Neural cell (in vitro differentiated cells): ENCODE measurements around the gene SHISAL2B. TPM values are rescaled to one million over a fixed set of nuclear protein-coding genes. Genes with fewer than 3 reads are reported as not detected.
"Not testable (repeated sequence)": the region's sequence is repeated elsewhere in the genome, so short reads cannot be mapped to it uniquely, and the experiment has no call there.

Source experiments
- H2AFZ ChIP-seq: fragments of 200-600, 300-800 bp; sonication (generic), shearing (Covaris generic); 2 replicates; pipeline ENCODE4 v1.6.0; 2014; ENCODE audit warnings: low read depth, mild to moderate bottlenecking, antibody characterized with exemption, low read length, moderate library complexity
- H3F3A ChIP-seq: fragments of 200-600 bp; shearing (Covaris generic); 2 replicates; pipeline ENCODE4 v1.6.1; 2016; ENCODE audit warnings: mild to moderate bottlenecking, moderate library complexity, mixed read lengths, antibody characterized with exemption, low read length; ENCODE audit not compliant: insufficient read depth, poor library complexity, severe bottlenecking
- H3K27ac ChIP-seq: fragments of 200-600, 300-800 bp; sonication (generic), shearing (Covaris generic); 2 replicates; pipeline ENCODE4 v1.5.1; 2014; ENCODE audit warnings: mild to moderate bottlenecking, low read length, moderate library complexity
- H3K27me3 ChIP-seq: fragments of 300-800, 200-600 bp; sonication (generic), shearing (Covaris generic); 2 replicates; pipeline ENCODE4 v1.6.0; 2014; ENCODE audit warnings: mild to moderate bottlenecking, low read depth, low read length, moderate library complexity; ENCODE audit not compliant: insufficient read depth
- H3K36me3 ChIP-seq: fragments of 300-800, 200-600 bp; sonication (generic), shearing (Covaris generic); 2 replicates; pipeline ENCODE4 v1.5.1; 2014; ENCODE audit warnings: mild to moderate bottlenecking, antibody characterized with exemption, low read length, moderate library complexity; ENCODE audit not compliant: insufficient read depth
- H3K4me2 ChIP-seq: fragments of 300-800, 200-600 bp; sonication (generic), shearing (Covaris generic); 2 replicates; pipeline ENCODE4 v1.6.0; 2014; ENCODE audit warnings: mild to moderate bottlenecking, low read length
- H3K4me3 ChIP-seq: fragments of 300-800, 200-600 bp; sonication (generic), shearing (Covaris generic); 2 replicates; pipeline ENCODE4 v1.5.1; 2014; ENCODE audit warnings: mild to moderate bottlenecking, low read length, moderate library complexity
- H3K79me2 ChIP-seq: fragments of 200-600 bp; shearing (Covaris generic); replicated peaks from 2 replicates; pipeline ENCODE4 v1.6.0; 2014; ENCODE audit warnings: mild to moderate bottlenecking, low read length, moderate library complexity; ENCODE audit not compliant: insufficient read depth
- H3K9ac ChIP-seq: fragments of 300-800, 200-600 bp; sonication (generic), shearing (Covaris generic); 2 replicates; pipeline ENCODE4 v1.6.1; 2016; ENCODE audit warnings: mild to moderate bottlenecking, low read length, mixed read lengths
- H3K9me2 ChIP-seq: fragments of 200-600 bp; shearing (Covaris generic); 2 replicates; pipeline ENCODE4 v1.6.1; 2016; ENCODE audit warnings: mild to moderate bottlenecking, low read length, mixed read lengths; ENCODE audit not compliant: insufficient read depth
- H3K9me3 ChIP-seq: fragments of 200-600, 300-800 bp; sonication (generic), shearing (Covaris generic); 2 replicates; pipeline ENCODE4 v1.6.1; 2016; ENCODE audit warnings: mild to moderate bottlenecking, mixed run types, low read length, moderate library complexity, mixed read lengths
- H4K20me1 ChIP-seq: fragments of 200-600 bp; shearing (Covaris generic); 2 replicates; pipeline ENCODE4 v1.6.1; 2016; ENCODE audit warnings: mild to moderate bottlenecking, mixed run types; ENCODE audit not compliant: insufficient read depth
- CTCF ChIP-seq: fragments of 450-650 bp; IDR thresholded peaks from 2 replicates; pipeline ENCODE4 v1.5.1; 2014; ENCODE audit warnings: antibody characterized with exemption, mild to moderate bottlenecking, moderate library complexity; ENCODE audit not compliant: poor library complexity, severe bottlenecking
- EP300 ChIP-seq: fragments of 450-650 bp; conservative IDR thresholded peaks from 2 replicates; pipeline ENCODE4 v1.6.1; 2014; ENCODE audit warnings: antibody characterized with exemption, mild to moderate bottlenecking, moderate library complexity; ENCODE audit not compliant: poor library complexity, severe bottlenecking
- EZH2 ChIP-seq: fragments of 200-600, 300-800 bp; shearing (Covaris generic), sonication (generic); IDR thresholded peaks from 2 replicates; pipeline ENCODE4 v1.6.1; 2014; ENCODE audit warnings: antibody characterized with exemption, low read length, borderline replicate concordance, mild to moderate bottlenecking; ENCODE audit not compliant: insufficient read depth, poor library complexity, severe bottlenecking
- MXI1 ChIP-seq: fragments of 450-650 bp; conservative IDR thresholded peaks from 2 replicates; pipeline ENCODE4 v1.6.1; 2014; ENCODE audit warnings: antibody characterized with exemption, mild to moderate bottlenecking; ENCODE audit not compliant: poor library complexity, severe bottlenecking
- POLR2AphosphoS5 ChIP-seq: IDR thresholded peaks from 2 replicates; pipeline ENCODE4 v1.6.1; 2012
- RAD21 ChIP-seq: fragments of 450-650 bp; conservative IDR thresholded peaks from 2 replicates; pipeline ENCODE4 v1.6.1; 2014; ENCODE audit warnings: antibody characterized with exemption, mild to moderate bottlenecking, moderate library complexity
- REST ChIP-seq: IDR thresholded peaks from 2 replicates; pipeline ENCODE4 v1.6.1; 2012; ENCODE audit warnings: borderline replicate concordance
- SMC3 ChIP-seq: fragments of 450-650 bp; conservative IDR thresholded peaks from 2 replicates; pipeline ENCODE4 v1.6.1; 2014; ENCODE audit warnings: antibody characterized with exemption, mild to moderate bottlenecking, moderate library complexity; ENCODE audit not compliant: poor library complexity
- TAF1 ChIP-seq: IDR thresholded peaks from 2 replicates; pipeline ENCODE4 v1.6.1; 2012; ENCODE audit warnings: low read depth
- polyA plus RNA-seq: library from polyadenylated mRNA; depleted of rRNA; stranded (reverse); fragments of >200 nt; gene quantifications from 2 replicates; pipeline ENCODE4 v1.2.3, GENCODE V29; 2014

Gene SHISAL2B
- polyA plus RNA-seq, 1 donor from 2014 or later, result not detected

GRCh38 chr5:64693636-64694035 lies 3.3 kb downstream of the SHISAL2B start:
- no peaks in the 10 kb centered on the region for H3K9me2 ChIP-seq
- H4K20me1 ChIP-seq, result no peaks in the 10 kb centered on the region
- no peaks in the 10 kb centered on the region for H3K79me2 ChIP-seq
- TF ChIP-seq POLR2AphosphoS5, result no peak
- TF ChIP-seq REST, result no peak
- no peak for TF ChIP-seq EZH2
- TF ChIP-seq MXI1, result no peak
- no peak for TF ChIP-seq CTCF
- no peak for TF ChIP-seq TAF1
- no peak for TF ChIP-seq RAD21
- TF ChIP-seq SMC3, result no peak
- TF ChIP-seq EP300, result no peak
- no peak overlapping the region for H3K4me2 ChIP-seq
- no peaks in the 10 kb centered on the region for H3K9me3 ChIP-seq
- no peak overlapping the region for H2AFZ ChIP-seq
- H3K36me3 ChIP-seq, result no peaks in the 10 kb centered on the region
- no peaks in the 10 kb centered on the region for H3F3A ChIP-seq
- H3K9ac ChIP-seq, result no peak overlapping the region
- peaks cover 30% of the 10 kb centered on the region for H3K27me3 ChIP-seq
- no peak overlapping the region for H3K27ac ChIP-seq
- H3K4me3 ChIP-seq, result no peak overlapping the region

- not testable (repeated sequence) for H4K20me1 ChIP-seq, H3K36me3 ChIP-seq, H3K27me3 ChIP-seq, H3K9me3 ChIP-seq, H3K27ac ChIP-seq, H2AFZ ChIP-seq, H3K79me2 ChIP-seq, H3K9ac ChIP-seq, H3K9me2 ChIP-seq, H3K4me3 ChIP-seq, H3F3A ChIP-seq, H3K4me2 ChIP-seq
Measured at GRCh38 chr5:64696414-64696813, 6.1 kb downstream of the SHISAL2B start.

GRCh38 chr5:64700765-64701164 lies 10.5 kb downstream of the SHISAL2B start:
- Histone ChIP-seq H3F3A (no peaks in the 10 kb centered on the region), H3K36me3 (no peaks in the 10 kb centered on the region), H3K79me2 (no peaks in the 10 kb centered on the region), H3K9me3 (no peaks in the 10 kb centered on the region), H3K4me2 (no peak overlapping the region), H3K9ac (no peak overlapping the region), H3K4me3 (no peak overlapping the region), H3K27ac (no peak overlapping the region), H3K27me3 (no peaks in the 10 kb centered on the region), H4K20me1 (no peaks in the 10 kb centered on the region), H2AFZ (no peak overlapping the region), H3K9me2 (no peaks in the 10 kb centered on the region)
- no peak for TF ChIP-seq EP300
- no peak for TF ChIP-seq SMC3
- TF ChIP-seq POLR2AphosphoS5, result no peak
- no peak for TF ChIP-seq MXI1
- TF ChIP-seq REST, result no peak
- no peak for TF ChIP-seq TAF1
- TF ChIP-seq EZH2, result no peak
- no peak for TF ChIP-seq RAD21
- no peak for TF ChIP-seq CTCF
